ENCODE results near the gene CMTM4.

CMTM4 gene

DNA sequence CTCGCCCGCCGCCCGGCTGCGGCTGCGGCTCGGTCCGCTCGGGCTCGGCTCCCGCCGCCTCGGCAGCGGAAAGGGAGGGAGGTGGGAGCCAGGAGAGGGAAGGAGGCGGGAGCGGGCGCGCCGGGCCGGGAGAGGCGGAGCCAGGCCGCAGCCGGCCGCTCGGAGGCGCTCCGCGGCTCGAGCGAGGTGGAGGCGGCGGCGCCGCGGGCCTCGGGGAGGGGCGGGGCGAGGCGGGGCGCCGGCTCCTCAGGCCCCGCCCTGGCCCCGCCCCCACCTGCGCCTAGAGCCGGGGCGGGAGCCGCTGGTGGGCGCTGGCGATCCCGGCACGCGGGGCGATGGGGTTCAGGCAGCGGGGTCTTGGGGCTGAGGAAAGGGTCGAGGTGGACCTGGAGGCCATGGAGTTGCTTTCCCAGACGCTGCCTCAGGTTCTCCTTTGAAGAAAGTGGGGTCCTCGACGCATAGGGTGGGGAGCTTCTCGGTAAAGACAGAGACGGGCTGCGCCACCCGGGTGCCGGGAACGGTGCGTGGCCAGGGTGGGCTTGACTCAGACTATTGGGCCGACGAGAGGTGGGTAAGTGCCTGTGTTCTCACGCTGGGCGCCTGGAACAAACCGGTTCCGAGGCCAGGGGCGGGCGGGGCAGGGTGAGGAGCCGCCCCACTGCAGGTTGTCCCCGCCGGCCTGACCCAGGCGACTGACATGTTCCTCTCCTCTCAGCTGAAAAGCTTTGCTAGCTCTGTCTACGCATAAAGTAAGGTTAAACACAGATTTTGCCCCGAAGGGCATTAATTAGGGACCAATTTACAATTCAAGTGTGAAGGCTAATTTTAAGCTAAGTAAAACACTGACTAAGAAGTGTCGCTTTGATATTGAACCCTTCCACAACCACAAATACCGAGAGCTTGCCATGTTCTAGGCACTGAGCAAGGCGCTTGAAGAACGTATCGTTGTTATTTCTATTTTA lies at the start of gene CMTM4:
Gene CMTM4 (minus strand): TSS at position 75 of the 962 bp plus-strand sequence. CDS start 218 bp downstream, outside the sequence.
- peak; percentile 64 for DNase-seq

DNA sequence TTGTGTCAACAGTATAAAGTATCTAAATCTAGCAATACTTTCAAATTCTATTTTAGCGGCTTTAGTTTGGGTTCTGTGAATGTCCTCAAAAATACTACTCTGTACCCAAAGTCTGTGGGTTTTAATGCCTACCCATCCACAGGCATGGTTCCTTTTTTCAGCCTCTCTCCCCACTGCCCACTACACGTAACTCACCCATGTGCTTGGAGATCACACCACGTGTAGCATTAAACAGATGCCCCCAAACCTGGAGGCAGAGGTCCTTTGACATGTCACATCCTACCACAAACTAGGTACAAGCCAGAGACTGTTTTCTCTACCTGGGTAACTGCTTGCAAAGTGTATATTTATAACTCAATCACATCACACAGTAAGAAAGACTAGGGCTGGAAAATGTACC lies 49.5 kb upstream of the CMTM4 start:
- DNase-seq, result no peak

- no peak for DNase-seq
These were observed 45.6 kb upstream of the CMTM4 start for GRCh38 chr16:66741950-66742808.

GRCh38 chr16:66741169-66741900 lies 44.8 kb upstream of the CMTM4 start:
- peak; percentile 70 for DNase-seq

DNA sequence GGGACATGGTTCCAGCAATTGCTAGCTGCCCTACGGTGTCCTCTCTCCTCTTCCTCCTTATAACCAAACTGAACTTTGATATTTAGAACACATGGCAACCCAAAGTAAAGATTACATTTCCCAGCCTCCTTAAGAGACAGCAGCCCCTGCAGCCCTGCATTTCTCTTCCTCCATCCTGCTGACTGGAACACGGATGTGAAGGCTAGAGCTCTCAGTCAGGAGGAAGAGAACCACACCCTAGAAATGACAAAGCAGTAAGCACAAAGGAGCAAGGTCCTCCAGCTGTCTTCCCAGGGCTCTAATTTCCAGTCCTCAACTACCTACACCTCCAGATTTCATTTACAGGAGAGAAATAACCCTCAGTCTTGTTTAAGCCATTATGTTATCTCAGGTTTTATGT lies 44.0 kb upstream of the CMTM4 start:
- peak; percentile 20 for DNase-seq

- no peak for DNase-seq
These were observed 43.5 kb upstream of the CMTM4 start for GRCh38 chr16:66740010-66740409.

- DNase-seq, result no peak
These were observed 39.3 kb upstream of the CMTM4 start for GRCh38 chr16:66735891-66736290.

GRCh38 chr16:66731101-66731500 lies 34.6 kb upstream of the CMTM4 start:
- DNase-seq, result no peak

DNA sequence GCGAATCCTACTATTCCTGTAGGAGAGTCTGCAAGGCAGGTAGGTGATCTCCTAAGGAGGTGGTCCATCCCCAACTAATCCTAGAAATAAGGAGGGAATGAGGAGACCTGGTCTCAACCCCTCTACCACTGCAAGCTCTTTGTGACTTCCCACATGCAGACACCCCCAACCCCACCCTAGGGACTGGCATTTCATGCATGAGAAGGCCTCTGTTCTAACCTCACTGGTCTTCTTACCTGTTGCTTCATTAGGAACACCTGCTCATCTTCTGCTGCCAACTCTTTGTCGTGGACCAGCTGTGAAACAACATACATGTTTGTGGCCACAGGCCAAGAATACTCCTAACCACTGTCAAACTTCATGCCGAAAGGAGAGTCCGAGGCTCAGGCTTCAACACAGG lies 32.3 kb upstream of the CMTM4 start:
- peak; percentile 49 for DNase-seq

DNA sequence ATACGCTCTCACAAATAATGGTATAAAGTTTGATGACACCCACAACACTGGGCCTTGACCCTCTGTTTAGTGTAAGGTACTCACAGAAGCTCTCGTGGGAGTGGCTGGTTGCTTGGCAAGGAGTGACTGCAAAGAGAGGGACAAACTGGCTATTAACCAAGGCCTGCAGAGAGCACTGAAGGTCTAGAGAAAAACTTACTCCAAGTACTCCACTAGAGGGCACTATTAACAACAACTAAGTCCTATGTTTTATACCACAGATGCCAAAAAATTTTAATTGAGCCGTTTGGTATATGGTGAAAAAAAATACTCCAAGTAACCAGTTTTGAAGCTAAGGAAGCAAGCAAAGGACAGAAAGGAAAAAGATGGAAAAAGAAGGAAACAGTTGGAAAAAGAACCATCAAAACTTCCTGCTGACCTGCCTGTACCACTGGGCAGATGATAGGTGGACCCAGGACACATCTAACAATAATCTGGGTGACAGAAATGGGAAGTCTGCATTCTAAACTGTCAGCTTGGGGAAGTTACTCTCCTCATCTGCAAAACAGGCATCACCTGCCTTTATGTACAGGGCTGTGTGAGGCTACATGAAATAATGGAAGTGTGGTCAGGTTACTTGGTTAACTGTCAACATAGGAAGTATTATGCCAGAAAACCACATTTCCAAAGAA lies 31.7 kb upstream of the CMTM4 start:
- DNase-seq, result peak; percentile 42

GRCh38 chr16:66720766-66721165 lies 24.2 kb upstream of the CMTM4 start:
- DNase-seq, result no peak

DNA sequence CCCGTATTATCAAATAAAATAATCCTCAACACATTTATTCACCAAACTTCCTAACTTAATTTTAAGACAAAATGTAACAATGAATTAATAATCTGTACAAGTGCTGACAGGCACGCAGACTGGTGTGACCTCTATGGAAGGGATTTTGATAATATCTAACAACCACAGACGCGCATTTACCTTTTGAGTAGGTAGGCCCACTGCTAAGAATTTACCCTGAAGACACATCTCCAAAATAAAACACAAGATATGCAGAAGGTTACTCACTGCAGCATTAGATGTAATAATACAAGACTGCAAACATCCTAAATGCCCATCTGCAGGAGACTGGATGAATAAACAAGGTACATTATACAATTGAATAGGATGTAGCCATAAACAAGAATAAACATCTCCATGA lies 22.7 kb upstream of the CMTM4 start:
- DNase-seq, result no peak

DNA sequence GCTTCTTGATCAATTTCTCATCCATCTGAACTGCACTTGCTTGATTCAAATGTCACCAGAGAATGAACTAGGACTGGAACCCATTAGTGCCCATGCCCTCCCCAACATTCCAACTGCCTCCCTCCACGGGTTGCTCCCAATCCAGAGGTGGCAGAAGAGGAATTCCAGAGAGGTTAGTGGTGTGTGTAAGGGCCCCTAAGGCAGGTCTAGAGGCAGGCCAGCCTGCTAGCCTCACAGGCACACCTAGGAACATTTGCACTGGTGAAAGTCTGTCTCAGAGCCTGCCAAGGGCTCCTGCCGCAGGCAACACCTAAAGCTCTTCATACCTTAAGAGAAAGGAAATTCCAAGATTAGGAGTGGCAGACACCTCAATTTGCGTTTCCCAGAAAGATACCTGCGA lies 21.2 kb upstream of the CMTM4 start:
- no peak for DNase-seq

- DNase-seq, result no peak
These were observed 20.7 kb upstream of the CMTM4 start for GRCh38 chr16:66717112-66717675.

GRCh38 chr16:66714654-66715307 lies 18.2 kb upstream of the CMTM4 start:
- no peak for DNase-seq

DNA sequence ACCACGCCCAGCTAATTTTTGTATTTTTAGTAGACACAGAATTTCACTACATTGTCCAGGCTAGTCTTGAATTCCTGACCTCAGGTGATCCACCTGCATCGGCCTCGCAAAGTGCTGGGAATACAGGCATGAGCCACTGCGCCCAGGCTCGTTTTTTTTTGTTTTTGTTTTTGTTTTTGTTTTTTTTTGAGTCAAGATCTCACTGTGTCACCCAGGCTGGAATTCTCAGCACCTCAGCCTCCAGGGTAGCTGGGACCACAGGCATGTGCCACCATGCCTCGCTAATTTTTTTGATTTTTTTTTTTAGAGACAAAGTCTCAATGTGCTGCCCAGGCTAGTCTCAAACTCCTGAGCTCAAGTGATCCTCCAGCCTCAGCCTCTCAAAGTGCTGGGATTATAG lies 17.5 kb upstream of the CMTM4 start:
- no peak for DNase-seq

DNA sequence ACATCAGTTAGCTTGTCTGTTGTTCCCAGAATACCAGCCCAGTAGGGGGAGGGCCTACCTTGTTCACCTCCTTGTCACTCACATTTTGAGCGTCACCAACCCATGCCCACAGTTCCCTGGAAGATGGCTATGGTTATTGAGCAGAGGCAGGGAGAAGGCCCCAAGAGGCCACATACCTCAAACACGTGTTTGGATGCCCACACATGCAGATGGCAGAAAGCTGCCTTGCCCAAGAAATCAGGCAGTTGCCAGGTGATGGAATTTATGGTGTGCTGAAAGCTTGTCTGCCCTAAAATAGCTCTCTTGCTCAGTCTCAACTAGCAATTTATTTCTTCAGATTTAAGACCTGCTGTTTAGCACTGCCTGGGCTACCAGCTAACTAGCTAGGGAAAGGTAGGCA lies 16.5 kb upstream of the CMTM4 start:
- no peak for DNase-seq

DNA sequence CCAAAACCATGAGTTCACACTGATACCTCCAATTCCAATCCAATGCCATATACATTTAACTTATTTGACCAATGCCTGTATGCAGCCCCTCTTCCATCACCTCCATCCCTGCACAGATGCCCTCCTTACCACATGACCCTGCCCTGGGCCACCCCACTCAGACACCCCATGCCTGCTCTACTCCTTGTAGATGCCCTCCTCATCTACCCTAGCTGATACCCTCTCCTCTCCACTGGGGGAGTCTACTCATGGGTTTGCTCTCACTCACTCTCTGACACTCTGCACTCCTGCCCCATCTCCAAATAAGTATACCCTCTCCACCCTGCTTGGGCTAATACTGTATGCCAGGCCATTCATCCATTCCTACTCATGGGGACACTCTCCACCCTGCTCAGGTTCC lies 16.0 kb upstream of the CMTM4 start:
- DNase-seq, result no peak

- DNase-seq, result no peak
These were observed 15.0 kb upstream of the CMTM4 start for GRCh38 chr16:66711581-66711980.

DNA sequence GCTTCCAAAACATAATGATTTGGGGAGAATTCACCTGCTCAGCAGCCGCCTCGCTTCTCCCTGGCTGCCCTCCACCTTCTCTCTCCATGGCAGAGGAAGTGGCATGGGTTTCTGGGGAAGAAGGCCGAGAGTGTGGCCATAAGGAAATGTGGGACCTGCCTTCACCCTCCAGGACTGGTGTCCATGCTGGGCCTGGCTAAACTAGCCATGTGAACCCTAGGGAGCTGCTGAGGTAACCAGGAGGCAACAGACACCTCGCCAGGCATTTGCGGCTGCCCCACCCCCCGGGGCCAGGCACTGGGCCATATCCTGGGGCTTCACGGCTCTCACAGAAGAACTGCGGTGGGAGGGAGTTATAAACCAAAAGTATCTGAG lies 9.9 kb upstream of the CMTM4 start:
- DNase-seq, result no peak

- no peak for DNase-seq
These were observed 9.4 kb upstream of the CMTM4 start for GRCh38 chr16:66705790-66706505.

Data from NCI-H2029 (cell line).